ENCODE results near the gene PIH1D1.
"Not testable (repeated sequence)": the region's sequence is repeated elsewhere in the genome, so short reads cannot be mapped to it uniquely, and the experiment has no call there.

PIH1D1 gene

GRCh38 chr19:49456326-49456725, 4.7 kb upstream of the PIH1D1 start:
- DNase-seq (ENCODE audit: low read depth in 1 of 2, low spot score in 1 of 2) = no peak

DNA sequence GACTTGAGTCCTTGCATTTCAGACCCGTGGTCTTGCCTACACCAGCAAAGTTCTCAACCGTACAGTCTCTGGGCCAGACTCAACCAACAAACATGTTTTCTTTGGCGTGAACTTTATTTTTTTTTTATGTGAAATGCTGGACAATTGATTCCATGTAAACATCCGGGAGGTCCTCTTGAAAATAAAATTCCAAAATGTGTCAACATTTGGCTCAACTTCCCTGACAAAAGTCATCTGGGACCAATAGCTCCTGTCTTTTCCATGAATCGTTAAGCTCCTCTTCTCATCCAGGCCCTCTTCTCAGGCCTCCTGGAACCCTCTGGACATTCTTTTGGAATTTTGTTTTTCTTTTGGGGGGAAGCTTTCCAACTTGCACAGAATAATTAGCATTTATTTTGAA, 4.2 kb upstream of the PIH1D1 start:
- no peak for DNase-seq (ENCODE audit: low read depth in 1 of 2, low spot score in 1 of 2)

DNA sequence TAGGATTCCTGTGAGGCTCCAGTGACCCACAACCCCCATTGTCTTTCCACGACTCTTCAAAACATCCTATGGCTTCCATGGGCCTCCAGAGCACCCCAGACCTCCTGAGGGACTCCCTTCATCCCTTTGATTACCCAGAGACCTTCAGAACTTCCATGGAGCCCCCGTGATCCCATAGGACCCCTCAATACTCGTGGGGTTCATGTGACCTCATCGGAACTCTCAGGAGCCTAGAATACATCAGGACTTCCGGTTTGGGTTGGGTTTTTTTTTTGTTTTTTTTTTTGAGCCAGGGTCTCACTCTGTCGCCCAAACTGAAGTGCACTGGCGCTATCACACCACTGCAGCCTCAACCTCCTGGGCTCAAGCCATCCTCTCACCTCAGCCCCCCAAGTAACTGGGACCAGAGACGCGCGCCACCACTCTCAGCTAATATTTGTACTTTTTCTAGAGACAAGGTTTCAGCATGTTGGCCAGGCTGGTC, 2.2 kb upstream of the PIH1D1 start:
- DNase-seq (ENCODE audit: low read depth in 1 of 2, low spot score in 1 of 2) = no peak

GRCh38 chr19:49453013-49453756, 1.6 kb upstream of the PIH1D1 start, which contains the start of gene ALDH16A1:
Gene ALDH16A1, plus strand, starts transcription at chr19:49453225. Its CDS starts 107 bp downstream, at chr19:49453332.
- peak; percentile 94 to 98 for DNase-seq (ENCODE audit: low read depth in 1 of 2, low spot score in 1 of 2)

DNA sequence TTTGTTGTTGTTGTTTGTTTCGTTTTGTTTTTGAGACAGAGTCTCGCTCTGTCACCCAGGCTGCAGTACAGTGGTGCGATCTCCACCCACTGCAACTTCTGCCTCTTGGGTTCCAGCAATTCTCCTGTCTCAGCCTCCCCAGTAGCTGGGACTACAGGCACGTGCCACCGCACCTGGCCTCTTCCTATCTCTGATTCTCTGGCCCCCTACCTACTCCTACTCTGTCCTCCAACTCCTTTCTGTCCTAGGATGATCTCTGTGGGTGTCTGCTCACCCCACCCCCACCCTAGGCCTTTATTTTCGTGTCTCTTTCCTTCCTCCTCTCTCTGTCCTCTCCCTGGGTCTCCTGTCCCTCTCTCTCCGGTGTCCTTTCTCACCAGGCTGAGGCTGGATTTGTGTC, 1.2 kb downstream of the PIH1D1 start:
- no peak for DNase-seq (ENCODE audit: low read depth in 1 of 2, low spot score in 1 of 2)

DNA sequence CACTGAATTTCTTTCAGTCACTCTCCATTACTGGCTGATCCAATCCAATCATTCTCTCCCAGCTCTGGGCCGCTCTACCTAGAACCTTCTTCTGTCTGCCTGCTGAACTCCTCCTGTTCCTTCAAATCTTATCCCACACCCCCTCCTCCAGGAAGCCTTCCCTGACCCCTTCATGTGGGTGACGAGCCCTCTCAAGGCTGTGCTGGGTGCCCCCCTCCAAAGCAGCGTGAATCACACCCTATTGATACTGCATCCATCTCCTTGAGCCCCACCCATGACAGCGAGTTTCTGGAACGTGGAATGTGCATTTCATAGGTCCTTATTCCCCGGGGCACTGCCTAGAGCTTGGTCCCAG, 3.2 kb downstream of the PIH1D1 start:
- DNase-seq (ENCODE audit: low read depth in 1 of 2, low spot score in 1 of 2) = no peak

- DNase-seq (ENCODE audit: low read depth in 1 of 2, low spot score in 1 of 2) = no peak
Observed at GRCh38 chr19:49447485-49448431, 3.9 kb downstream of the PIH1D1 start.

DNA sequence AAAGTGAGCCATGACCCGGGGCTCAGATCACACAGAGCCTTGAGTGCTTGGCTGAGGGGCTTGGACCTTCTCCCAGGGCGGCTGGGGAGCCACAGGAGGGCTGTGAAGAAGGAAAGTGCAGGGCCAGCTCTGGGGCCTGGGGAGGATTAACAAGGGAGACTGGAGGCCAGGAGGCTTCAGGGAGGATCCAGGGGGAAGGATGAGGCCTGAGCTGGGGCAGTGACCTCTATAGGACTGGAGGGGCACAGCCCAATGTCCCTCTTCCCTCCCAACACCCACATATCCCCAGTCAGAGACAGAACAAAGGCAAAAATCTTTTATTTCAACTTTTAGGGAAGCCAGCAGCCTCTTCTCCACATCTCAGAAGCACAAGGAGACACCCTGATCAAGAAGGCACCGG, 5.6 kb downstream of the PIH1D1 start:
- no peak for DNase-seq (ENCODE audit: low read depth in 1 of 2, low spot score in 1 of 2)

DNA sequence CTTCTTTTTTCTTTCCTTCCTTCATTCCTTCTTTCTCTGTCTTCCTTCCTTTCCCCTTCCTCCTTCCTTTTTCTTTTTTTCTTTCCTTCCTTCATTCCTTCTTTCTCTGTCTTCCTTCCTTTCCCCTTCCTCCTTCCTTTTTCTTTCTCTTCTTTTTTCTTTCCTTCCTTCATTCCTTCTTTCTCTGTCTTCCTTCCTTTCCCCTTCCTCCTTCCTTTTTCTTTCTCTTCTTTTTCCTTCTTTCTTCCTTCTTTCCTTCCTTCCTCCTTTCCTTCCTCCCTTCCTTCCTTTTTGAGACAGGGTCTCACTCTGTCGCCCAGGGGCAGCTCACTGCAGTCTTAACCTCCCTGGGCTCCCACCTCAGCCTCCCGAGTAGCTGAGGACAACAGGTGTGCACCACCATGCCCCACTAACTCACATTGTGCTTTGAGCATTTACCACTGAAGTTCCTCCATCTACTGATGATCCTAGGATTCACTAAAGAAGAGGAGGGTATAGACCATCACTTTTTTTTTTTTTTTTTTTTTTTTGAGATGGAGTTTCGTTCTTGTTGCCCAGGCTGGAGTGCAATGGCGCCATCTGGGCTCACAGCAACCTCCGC, 7.4 kb downstream of the PIH1D1 start:
- not testable (repeated sequence) for DNase-seq (ENCODE audit: low read depth in 1 of 2, low spot score in 1 of 2)

- peak; percentile 86 to 88 for DNase-seq (ENCODE audit: low read depth in 1 of 2, low spot score in 1 of 2)
Observed at GRCh38 chr19:49443366-49444099, 8.1 kb downstream of the PIH1D1 start.

DNA sequence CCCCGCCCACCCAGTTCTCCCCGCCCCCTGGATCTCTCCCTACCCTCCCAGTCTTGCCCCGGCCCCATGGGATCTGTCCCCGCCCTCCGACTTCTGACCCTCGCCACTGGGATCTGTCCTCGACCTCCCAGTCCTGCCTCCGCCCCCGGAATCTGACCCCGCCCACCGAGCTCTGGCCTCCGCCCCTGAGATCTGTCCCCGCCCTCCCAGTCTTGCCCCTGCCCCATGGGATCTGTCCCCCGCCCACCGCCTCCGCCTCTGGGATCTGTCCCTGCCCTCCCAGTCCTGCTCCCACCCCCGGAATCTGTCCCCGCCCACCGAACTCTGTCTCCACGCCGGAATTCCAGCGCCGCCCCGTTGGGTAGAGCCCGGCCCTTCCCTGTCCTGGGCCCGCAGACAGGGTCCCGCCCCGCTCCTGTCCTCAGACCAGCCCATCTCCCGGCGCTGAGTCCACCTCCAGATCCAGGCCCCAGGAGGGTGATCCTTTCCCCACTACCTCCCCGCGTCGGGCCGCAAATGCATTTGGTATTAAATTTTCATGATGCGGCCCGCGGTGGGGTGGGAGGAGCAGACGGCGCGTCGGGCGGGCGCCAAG, 8.7 kb downstream of the PIH1D1 start:
- peak; percentile 30 to 37 for DNase-seq (ENCODE audit: low read depth in 1 of 2, low spot score in 1 of 2)

DNA sequence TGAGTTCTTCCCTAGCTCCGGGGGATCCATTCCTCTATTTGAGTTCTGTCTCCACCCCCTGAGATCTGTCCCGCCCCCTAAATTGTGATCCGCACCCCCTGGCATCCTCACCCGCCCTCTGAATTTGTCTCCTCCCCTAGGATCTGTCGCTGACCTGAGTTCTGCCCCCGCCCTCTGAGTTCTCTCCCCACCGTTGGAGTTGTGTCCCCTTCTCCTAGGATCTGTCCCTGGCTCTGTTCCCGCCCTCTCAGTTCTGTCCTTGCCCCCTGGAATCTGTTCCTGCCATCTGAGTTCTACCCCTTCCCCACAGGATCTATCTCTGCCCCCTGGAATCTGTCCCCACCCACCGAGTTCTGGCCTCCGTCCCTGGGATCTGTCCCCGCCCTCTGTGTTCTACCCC, 9.3 kb downstream of the PIH1D1 start:
- DNase-seq (ENCODE audit: low read depth in 1 of 2, low spot score in 1 of 2) = no peak

- DNase-seq (ENCODE audit: low read depth in 1 of 2, low spot score in 1 of 2) = no peak
Observed at GRCh38 chr19:49441960-49442350, 9.7 kb downstream of the PIH1D1 start.

GRCh38 chr19:49441210-49441959, 10.2 kb downstream of the PIH1D1 start, which contains the start of gene SLC17A7:
Gene SLC17A7, minus strand, starts transcription at chr19:49441527. Its CDS starts 148 bp downstream, at chr19:49441379.
- peak in 1 of 2 donors; percentile 35 for DNase-seq (ENCODE audit: low read depth in 1 of 2, low spot score in 1 of 2)

DNA sequence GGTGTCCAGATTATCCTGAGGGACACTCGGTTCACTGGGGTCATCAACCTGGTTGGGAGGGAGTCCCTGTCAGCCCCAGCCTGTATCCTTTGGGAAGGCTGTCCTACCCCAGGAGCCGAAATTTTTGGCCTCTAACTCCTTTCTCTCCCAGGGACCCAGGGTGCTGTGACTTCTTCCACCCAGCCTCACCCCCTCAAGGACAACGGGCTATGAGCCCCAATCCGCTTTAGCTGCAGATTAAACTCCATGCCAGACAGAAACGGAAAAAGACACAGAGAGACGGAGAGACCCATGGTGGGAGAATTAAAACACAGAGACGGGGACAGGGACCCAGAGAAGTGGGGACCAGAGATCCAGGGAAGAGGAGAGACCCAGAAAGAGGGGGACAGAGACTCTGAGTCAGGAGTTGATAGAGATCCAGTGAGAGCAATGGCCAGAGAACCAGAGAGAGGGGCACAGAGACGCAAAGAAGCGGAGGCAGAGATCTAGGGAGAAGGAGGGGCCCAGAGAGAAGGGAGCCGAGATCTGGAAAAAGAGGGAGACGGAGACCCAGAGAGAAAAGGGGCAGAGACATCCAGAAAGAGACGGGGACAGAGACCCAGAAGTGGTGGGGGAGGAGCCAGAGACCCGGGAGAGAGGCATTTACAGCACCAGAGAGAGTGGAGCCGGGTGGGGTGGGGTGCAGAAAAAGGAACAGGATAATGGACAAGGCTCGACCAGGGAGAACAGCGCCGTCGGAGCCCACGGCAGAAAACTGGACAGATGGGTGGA, 11.0 kb downstream of the PIH1D1 start:
- no peak for DNase-seq (ENCODE audit: low read depth in 1 of 2, low spot score in 1 of 2)

GRCh38 chr19:49439836-49440235, 11.8 kb downstream of the PIH1D1 start:
- no peak for DNase-seq (ENCODE audit: low read depth in 1 of 2, low spot score in 1 of 2)

DNA sequence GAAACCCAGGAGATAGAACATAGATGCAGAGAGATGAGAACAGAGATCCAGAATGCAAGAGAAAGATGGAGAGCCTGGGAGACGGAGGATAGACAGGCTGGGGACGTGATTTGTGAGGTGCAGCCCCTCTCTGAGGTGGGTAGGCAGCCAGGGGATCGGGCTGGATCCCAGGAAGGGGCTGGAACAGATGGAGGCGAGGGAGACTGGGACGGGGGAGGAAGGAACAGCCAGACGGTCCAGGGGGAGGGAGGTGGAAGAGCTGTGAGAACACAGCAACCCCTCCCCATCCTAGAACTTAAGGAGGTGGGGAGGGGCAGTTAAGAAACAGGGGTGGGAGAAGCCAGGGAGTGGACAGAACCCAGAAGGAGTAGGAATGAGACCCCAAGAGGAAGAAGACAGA, 13.4 kb downstream of the PIH1D1 start:
- DNase-seq (ENCODE audit: low read depth in 1 of 2, low spot score in 1 of 2) = no peak

GRCh38 chr19:49437231-49437630, 14.4 kb downstream of the PIH1D1 start:
- no peak for DNase-seq (ENCODE audit: low read depth in 1 of 2, low spot score in 1 of 2)

All from activated T-helper 1 cell treated with anti-CD3 and anti-CD28 coated beads, Interleukin-2, amount 50 U/mL, for 16 hours (primary cell).